ENCODE measurements around the gene MMAA.
"Not testable (repeated sequence)": the region's sequence is repeated elsewhere in the genome, so short reads cannot be mapped to it uniquely, and the experiment has no call there.

MMAA gene

GRCh38 chr4:145618210-145618931 is 814 bp upstream of the MMAA start:
- no peak for DNase-seq (ENCODE audit: insufficient read length, low spot score)
- TF ChIP-seq POLR2A (IDR thresholded peaks at IDR 0.05; ENCODE audit: low read depth, low read length): no peak
- FAIRE-seq: no peak

GRCh38 chr4:145619639-145619996 is 433 bp downstream of the MMAA start:
- no peak for TF ChIP-seq POLR2A (IDR thresholded peaks at IDR 0.05; ENCODE audit: low read depth, low read length)
- no peak for DNase-seq (ENCODE audit: insufficient read length, low spot score)
- no peak for FAIRE-seq

DNA sequence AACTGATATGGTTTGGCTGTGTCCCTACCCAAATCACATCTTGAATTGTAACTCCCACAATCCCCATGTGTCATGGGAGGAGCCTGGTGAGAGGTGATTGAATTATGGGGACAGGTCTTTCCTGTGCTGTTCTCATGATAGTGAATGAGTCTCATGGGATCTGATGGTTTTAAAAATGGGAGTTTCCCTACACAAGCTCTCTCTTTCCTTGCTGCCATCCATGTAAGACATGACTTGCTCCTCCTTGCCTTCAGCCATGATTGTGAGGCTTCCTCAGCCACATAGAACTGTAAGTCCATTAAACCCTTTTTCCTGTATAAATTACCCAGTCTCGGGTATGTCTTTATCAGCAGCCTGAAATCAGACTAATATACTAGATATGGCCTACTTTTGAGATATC is 2.9 kb downstream of the MMAA start:
- not testable (repeated sequence) for FAIRE-seq

GRCh38 chr4:145623831-145624230 is 4.6 kb downstream of the MMAA start:
- DNase-seq (ENCODE audit: insufficient read length, low spot score) (no peak), FAIRE-seq (peak; percentile 86)
- no peak for TF ChIP-seq POLR2A (IDR thresholded peaks at IDR 0.05; ENCODE audit: low read depth, low read length)

More for the DNA sequence above, 2.9 kb downstream of the MMAA start:
- DNase-seq (ENCODE audit: insufficient read length, low spot score): not testable (repeated sequence)

DNA sequence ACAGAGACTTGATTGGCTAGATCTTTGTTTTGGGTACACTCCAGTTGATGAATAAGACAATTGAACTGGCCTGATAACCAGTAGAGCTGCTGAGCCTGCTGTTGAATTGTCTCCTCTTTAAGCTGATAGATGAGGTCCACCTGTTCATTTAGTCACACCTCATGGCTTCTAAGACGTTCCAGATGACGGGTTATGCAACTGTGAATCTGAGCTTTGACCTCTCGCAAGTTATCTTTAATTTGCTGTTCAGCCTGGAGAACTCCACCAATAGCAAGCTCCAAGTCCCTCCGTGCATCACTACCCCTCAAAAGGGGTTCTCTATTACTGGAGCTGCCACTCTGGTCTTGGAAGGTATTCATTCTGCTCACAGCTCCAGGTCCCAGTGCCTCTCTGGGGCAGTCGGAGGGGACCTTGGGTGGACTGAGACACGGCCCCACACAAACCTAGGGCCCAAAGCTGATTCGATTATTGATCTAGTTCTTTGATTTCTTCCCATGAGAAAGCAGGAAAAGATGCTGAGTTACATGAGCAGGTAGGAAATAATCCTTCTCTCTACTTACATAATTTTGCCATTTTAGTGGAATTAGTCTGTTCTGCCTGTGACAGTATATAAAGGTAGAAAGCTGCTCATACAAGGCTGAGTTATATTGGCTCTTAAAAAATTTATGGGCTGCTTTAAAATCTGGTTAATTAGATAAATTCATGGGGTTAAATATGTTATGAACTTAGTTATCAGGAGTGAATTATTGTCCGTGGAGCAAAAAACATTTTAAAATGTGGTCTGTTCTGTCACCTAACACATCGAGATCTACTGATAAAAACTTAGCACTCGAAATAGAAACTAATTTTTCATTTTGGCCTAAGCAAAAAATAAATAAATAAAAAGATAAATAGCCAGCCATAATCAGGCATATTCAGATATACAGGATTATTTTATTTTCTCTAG is 6.8 kb downstream of the MMAA start:
- no peak for TF ChIP-seq POLR2A (IDR thresholded peaks at IDR 0.05; ENCODE audit: low read depth, low read length)

GRCh38 chr4:145626623-145626982 is 7.4 kb downstream of the MMAA start:
- no peak for FAIRE-seq
- TF ChIP-seq POLR2A (IDR thresholded peaks at IDR 0.05; ENCODE audit: low read depth, low read length): no peak
- DNase-seq (ENCODE audit: insufficient read length, low spot score): no peak

More for the DNA sequence above, 6.8 kb downstream of the MMAA start:
- no peak for FAIRE-seq
- DNase-seq (ENCODE audit: insufficient read length, low spot score): no peak

DNA sequence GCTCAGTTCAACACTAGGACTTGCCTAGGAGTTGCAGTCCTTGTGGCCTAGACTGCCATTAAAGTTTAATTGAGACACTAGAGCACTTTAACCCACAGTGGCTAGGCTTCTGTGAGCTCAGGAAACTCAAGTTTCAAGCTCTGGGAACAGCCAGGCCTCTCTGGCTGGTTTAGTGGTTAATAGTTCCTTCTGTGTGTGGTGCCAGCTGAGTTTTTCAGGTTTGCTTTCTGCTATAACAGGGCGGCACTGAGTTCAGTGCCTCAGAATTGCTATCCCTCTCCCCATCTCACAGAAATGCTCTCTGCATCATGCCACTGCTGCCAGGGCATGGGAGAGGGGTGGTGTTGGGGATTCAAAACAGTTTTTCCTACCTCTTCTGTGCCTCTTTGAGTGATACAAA is 15.9 kb downstream of the MMAA start:
- no peak for FAIRE-seq
- DNase-seq (ENCODE audit: insufficient read length, low spot score): no peak
- no peak for TF ChIP-seq POLR2A (IDR thresholded peaks at IDR 0.05; ENCODE audit: low read depth, low read length)

GRCh38 chr4:145635630-145636029 is 16.4 kb downstream of the MMAA start:
- FAIRE-seq: no peak
- no peak for DNase-seq (ENCODE audit: insufficient read length, low spot score)
- TF ChIP-seq POLR2A (IDR thresholded peaks at IDR 0.05; ENCODE audit: low read depth, low read length): no peak

DNA sequence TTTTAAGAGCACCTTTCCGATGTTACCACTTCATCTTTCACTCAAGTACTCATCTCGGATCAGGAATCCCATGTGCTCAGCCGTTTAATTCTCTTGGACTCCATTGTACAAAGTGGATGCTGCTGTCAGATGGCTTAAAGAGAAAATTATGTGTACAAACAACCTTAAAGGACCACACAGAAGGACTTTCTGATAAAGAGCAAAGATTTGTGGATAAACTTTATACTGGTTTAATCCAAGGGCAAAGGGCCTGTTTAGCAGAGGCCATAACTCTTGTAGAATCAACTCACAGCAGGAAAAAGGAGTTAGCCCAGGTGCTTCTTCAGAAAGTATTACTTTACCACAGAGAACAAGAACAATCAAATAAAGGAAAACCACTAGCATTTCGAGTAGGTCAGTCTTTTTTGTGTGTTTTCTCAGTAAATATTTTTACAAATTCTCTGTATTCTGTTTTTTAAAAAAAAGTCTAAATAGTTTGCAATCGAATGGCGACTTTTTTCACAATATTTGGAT is 20.1 kb downstream of the MMAA start:
- DNase-seq (ENCODE audit: insufficient read length, low spot score) (no peak), FAIRE-seq (no peak)
- no peak for TF ChIP-seq POLR2A (IDR thresholded peaks at IDR 0.05; ENCODE audit: low read depth, low read length)

GRCh38 chr4:145640236-145640635 is 21.1 kb downstream of the MMAA start:
- DNase-seq (ENCODE audit: insufficient read length, low spot score); FAIRE-seq: not testable (repeated sequence)

- DNase-seq (ENCODE audit: insufficient read length, low spot score) (no peak), FAIRE-seq (no peak)
- no peak for TF ChIP-seq POLR2A (IDR thresholded peaks at IDR 0.05; ENCODE audit: low read depth, low read length)
Observed at GRCh38 chr4:145643295-145643694, 24.1 kb downstream of the MMAA start.

DNA sequence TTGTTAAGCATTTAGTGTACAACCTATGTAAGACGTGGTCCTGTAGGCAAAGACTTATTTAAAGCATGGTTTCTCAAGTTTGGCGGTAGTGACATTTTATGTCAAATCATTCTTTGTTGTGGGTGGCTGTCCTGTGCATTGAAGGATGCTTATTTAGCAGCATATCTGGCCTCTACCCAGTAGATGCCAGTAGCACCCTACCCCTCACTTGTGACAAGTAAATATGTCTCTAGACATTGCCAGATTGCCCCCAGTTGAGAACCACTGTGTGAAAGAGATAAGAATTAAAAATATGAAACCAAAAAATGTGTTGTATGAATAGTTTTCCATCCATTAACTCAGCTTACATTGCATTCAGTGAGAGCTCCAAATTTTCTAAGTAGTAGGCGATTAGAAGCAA is 25.5 kb downstream of the MMAA start:
- DNase-seq (ENCODE audit: insufficient read length, low spot score) (no peak), FAIRE-seq (no peak)
- no peak for TF ChIP-seq POLR2A (IDR thresholded peaks at IDR 0.05; ENCODE audit: low read depth, low read length)

GRCh38 chr4:145656156-145656555 is 37.0 kb downstream of the MMAA start:
- FAIRE-seq: no peak
- no peak for DNase-seq (ENCODE audit: insufficient read length, low spot score)
- no peak for TF ChIP-seq POLR2A (IDR thresholded peaks at IDR 0.05; ENCODE audit: low read depth, low read length)

DNA sequence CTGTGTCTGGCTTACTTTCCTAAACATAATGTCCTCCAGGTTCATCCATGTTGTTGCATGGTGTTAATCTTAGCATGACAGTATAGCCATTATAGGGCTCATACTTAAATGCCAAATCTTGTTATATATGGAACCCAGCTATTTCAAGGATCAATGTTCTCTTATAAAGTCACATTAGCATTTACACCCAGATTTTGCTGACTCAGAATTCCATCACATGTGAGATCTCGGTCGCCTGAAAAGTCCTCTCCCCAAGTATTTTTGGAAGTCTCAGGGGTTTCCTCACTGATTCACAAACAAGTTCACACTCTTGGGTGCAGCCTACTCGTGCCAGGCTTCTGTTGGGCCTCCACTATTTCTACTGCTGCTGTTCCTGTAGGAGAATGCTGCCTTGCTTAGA is 40.9 kb downstream of the MMAA start:
- no peak for TF ChIP-seq POLR2A (IDR thresholded peaks at IDR 0.05; ENCODE audit: low read depth, low read length)
- no peak for FAIRE-seq
- no peak for DNase-seq (ENCODE audit: insufficient read length, low spot score)

DNA sequence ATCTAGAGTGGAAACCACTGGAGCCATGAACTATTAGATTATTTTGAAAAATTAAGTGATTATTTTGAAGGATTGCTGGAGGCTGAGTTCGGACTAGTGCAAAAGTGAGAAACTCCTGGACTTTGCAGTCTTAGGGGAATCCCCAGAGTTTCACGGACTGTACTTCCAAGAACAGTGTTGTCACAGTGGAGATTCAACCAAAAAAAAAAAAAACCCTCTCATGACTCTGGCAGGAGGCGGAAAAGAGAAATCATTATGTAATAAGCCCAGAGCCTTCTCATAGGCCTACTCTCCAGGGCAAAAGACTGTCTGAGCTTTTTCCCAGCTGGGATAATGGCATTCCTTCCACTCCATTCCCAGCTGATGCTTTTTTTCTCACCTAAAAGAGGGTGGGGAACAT is 44.0 kb downstream of the MMAA start:
- no peak for TF ChIP-seq POLR2A (IDR thresholded peaks at IDR 0.05; ENCODE audit: low read depth, low read length)
- DNase-seq (ENCODE audit: insufficient read length, low spot score) (no peak), FAIRE-seq (no peak)
